Breast epithelium (tissue), 3 donors: ENCODE data around the gene GNL3.

Source experiments
- POLR2AphosphoS5 ChIP-seq, 3 donors: sonication (generic); formaldehyde crosslinking; IDR thresholded peaks; one replicate each; pipeline ENCODE4 v1.6.1; 2017; ENCODE audit warnings: antibody characterized with exemption in 3 of 3
- TF ChIP-seq, protein P1 (sequence below), 3 donors: fragments of 450-650 bp; IDR thresholded peaks; one replicate each; pipeline ENCODE4 v1.5.1; 2016 to 2017; ENCODE audit warnings: antibody characterized with exemption in 3 of 3, mild to moderate bottlenecking in 3 of 3, moderate library complexity in 3 of 3

DNA sequence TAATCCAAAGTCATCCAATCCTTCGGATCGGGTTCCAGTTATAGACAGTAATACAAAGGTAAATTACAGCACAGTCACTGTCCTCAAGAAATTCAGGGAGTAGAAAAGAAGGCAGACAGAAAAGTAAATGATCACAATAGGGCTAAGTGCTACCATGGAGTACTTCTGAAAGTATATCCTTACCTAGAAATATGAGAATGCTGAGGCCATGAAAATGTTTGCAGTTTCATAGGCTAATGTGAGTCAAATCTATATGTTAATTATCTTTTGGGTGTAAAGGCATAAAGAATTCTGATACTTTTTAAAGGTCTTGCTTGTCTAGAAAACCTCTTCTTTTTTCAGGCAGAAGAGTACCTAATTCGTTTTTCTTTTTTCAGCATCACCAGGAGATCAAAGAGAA lies 29.9 kb upstream of the GNL3 start:
- TF ChIP-seq, protein P1, sequence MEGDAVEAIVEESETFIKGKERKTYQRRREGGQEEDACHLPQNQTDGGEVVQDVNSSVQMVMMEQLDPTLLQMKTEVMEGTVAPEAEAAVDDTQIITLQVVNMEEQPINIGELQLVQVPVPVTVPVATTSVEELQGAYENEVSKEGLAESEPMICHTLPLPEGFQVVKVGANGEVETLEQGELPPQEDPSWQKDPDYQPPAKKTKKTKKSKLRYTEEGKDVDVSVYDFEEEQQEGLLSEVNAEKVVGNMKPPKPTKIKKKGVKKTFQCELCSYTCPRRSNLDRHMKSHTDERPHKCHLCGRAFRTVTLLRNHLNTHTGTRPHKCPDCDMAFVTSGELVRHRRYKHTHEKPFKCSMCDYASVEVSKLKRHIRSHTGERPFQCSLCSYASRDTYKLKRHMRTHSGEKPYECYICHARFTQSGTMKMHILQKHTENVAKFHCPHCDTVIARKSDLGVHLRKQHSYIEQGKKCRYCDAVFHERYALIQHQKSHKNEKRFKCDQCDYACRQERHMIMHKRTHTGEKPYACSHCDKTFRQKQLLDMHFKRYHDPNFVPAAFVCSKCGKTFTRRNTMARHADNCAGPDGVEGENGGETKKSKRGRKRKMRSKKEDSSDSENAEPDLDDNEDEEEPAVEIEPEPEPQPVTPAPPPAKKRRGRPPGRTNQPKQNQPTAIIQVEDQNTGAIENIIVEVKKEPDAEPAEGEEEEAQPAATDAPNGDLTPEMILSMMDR (IDR thresholded peaks at IDR 0.05), result no peak
- no peak for TF ChIP-seq POLR2AphosphoS5 (IDR thresholded peaks at IDR 0.05)
